ENCODE results near the gene ECE1. TPM values are rescaled to one million over a fixed set of nuclear protein-coding genes. Genes with fewer than 3 reads are reported as not detected.

ECE1 gene
- total and polyA plus RNA-seq, 2 of the 13 experiments (the other 11 are each of a cell fraction or from before 2014, with no cell fraction given), result 13.5 to 21.2 TPM

- TF ChIP-seq ZBTB26 (CRISPR knock-in tag; IDR thresholded peaks at IDR 0.05; ENCODE audit: borderline replicate concordance) (no peak), ZNF430 (CRISPR knock-in tag; IDR thresholded peaks at IDR 0.05) (no peak), ZNF615 (CRISPR knock-in tag; IDR thresholded peaks at IDR 0.05; ENCODE audit: borderline replicate concordance) (no peak), ZBTB4 (CRISPR knock-in tag; IDR thresholded peaks at IDR 0.05; ENCODE audit: borderline replicate concordance) (no peak), RBAK (CRISPR knock-in tag; IDR thresholded peaks at IDR 0.05) (no peak), ZNF687 (CRISPR knock-in tag; IDR thresholded peaks at IDR 0.05) (peak; percentile 31; the same call in 1 of the 2 replicates), GTF2F1 (IDR thresholded peaks at IDR 0.05; ENCODE audit: low read length) (no peak), MAF1 (CRISPR knock-in tag; IDR thresholded peaks at IDR 0.05; ENCODE audit: borderline replicate concordance) (no peak), SP5 (CRISPR knock-in tag; IDR thresholded peaks at IDR 0.05; ENCODE audit: borderline replicate concordance, low read depth) (0 out of 2 replicates have a peak, but pooled peaks have one; percentile 20), SRSF1 (optimal IDR thresholded peaks at IDR 0.05; ENCODE audit: low read depth, low read length) (no peak), ARID3A (IDR thresholded peaks at IDR 0.05; ENCODE audit: low read depth, low read length) (no peak), ARNT2 (CRISPR knock-in tag; IDR thresholded peaks at IDR 0.05; ENCODE audit: low read depth) (no peak), RBM39 (IDR thresholded peaks at IDR 0.05; ENCODE audit: low read depth, low read length, poor library complexity, severe bottlenecking) (no peak), ZNF329 (CRISPR knock-in tag; IDR thresholded peaks at IDR 0.05; ENCODE audit: low read depth) (no peak), ZNF724P (CRISPR knock-in tag; IDR thresholded peaks at IDR 0.05; ENCODE audit: borderline replicate concordance) (no peak), SMAD9 (CRISPR knock-in tag; IDR thresholded peaks at IDR 0.05) (no peak), ATF3 (CRISPR knock-in tag; IDR thresholded peaks at IDR 0.05) (no peak)
Measured at GRCh38 chr1:21311016-21311415, 20.8 kb upstream of the ECE1 start (continued).

Data from HepG2 (cell line).